NK-92 treated with Interleukin-12 subunit alpha and Interleukin-12 subunit beta, amount 100 ng/mL, for 24 hours (cell line): Measurements from ENCODE around the gene TSSK2.

ENCODE experiments used
- DNase-seq: peaks from one replicate; lab custom pipeline; 2025; lab: John Stamatoyannopoulos, UW

Gene TSSK2

DNA sequence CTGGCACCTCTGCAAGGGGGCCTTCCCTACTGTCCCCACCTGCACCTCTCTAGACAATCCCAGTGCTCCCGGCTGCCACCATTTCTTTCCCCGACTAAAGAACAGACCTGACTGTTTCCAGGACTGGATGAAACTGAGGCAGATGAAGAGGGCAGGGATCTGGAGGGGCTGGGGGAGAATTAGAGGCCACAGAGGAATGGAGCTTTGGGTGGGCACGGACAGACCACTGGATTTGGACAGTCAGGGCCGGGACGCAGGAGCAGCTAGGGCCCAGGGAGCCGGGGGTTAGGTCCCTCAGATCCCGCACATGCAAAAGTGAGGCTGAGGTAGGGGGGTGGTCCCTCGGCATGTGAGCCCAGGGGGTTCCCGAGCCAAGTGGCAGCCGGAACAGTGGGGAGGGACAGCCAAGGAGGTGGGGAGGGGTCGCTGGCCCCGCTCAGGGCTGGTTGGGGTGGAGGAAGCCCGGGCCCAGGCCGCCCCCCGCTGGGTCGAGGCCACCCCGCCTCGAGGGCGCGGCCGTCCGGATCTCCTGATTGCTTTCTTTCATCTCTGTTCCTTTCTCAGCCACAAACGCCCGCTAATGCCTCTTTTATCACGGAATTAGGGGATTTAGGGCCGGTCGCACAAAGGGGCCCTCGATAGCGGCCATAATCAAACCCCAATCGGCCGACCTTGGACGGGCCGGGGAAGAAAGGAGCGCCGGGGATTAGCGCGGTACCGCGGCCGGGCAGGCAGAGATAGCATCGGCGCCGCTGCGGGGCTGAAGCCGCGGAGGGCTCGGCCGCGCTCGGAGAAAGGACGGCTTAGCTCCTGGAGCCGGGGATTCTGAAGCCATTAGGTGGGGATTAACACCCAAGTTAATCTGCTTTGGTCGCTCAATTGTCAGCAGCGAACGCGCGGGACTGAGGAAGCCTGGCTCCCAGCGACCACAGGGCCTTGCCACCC, 38.2 kb downstream of the TSSK2 start:
- no peak for DNase-seq

- no peak for DNase-seq
These were observed 38.8 kb downstream of the TSSK2 start for GRCh38 chr22:19169947-19170318.

- no peak for DNase-seq
These were observed 41.3 kb downstream of the TSSK2 start for GRCh38 chr22:19172213-19173046.

GRCh38 chr22:19173047-19174035, 42.2 kb downstream of the TSSK2 start:
- no peak for DNase-seq

- no peak for DNase-seq
These were observed 43.3 kb downstream of the TSSK2 start for GRCh38 chr22:19174106-19175025.

DNA sequence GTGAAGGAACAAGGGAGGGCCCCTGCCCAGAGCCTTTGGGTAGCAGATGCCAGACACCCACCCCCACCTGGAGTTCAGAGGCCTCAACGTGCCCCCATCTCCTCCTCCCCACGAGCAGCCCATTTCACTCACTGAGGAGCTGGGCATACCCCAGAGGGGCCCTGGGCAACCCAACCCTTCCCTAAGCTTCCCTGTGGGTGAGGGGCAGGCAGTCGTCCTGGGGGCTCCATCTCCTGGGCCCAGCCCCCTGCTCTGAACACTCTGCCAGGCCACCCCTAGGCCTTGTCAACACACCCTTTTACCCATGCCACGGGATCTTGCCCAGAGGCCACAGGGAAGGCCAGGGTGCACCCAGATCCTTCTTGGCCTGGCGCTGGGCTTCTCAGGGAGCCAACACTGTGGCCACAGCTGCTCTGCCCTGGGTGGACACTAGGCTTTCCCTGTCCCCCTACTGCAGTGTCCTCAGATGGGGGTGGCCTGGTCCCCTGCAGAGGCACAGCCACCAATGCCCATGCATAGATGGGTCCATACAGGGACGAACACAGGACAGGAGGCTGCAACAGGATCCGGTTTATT, 44.0 kb downstream of the TSSK2 start:
- DNase-seq, result no peak

GRCh38 chr22:19175602-19176174, 44.6 kb downstream of the TSSK2 start:
- no peak for DNase-seq

DNA sequence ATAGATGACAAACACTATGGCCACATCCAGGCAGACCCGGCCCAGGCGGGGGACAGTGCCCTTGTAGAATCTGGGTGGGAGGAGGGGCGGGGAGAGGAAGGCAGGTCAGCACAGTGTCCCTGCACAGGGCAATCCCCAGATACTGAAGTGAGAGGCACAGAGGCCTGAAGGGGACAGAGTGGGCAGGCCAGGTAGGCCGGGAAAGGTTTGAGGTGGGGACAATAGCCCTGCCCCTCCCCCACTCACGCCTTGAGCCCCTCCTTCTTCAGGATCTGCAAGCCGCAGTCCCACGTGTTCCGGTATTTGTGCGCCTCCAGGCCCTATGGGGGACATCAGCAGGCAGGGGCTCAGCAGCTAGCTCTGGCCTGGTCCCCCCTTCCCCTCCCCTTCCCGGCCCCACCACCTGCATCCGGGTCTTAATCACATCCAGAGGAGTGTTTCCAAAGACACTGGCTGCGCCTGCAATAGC, 45.1 kb downstream of the TSSK2 start:
- DNase-seq, result no peak

- DNase-seq, result no peak
These were observed 45.6 kb downstream of the TSSK2 start for GRCh38 chr22:19176732-19177131.

GRCh38 chr22:19177164-19178064, 46.3 kb downstream of the TSSK2 start:
- DNase-seq, result no peak

GRCh38 chr22:19178065-19178656, 47.1 kb downstream of the TSSK2 start:
- no peak for DNase-seq

DNA sequence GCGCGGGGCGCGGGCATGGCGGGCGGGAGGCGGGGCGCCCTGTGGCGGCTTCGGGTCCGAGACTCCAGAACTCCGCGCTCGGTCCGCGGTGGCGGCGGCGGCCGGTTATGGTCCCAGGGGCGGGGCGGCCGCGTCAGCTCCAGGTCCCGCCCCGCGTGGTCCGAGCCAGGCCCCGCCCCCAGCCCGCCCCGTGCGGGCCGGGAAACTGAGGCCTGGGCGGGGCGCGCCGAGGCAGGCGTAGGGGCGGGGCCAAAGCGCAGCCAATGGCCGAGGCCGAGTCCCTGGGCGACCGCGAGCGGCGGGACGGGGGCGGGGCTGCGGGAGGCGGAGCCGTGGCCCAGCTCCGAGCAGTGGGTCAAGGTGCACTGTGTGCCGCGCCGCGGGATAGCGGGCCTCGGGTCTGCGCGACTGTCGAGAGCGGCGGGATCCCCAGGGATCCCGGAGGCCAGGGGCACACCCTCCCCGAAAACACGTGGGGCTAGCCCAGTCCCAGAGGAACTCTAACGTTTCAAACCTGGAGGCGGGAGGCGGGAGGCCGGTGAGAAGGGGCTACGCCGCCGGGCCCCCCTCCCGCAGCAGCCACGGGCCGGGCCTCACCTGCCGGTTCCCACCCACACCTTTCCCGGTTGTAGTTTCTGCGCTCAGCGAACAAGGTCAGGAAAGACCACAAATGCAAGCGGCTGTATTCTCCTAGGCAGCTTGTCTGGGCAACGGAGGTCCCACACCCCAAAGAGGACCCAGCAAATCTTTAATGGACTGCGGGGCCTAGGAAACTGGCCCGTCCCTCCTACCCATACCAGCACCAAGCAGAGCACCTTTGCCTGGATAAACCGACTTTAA, 47.8 kb downstream of the TSSK2 start, which contains the start of gene SLC25A1:
SLC25A1 (minus strand) TSS at position 80 of the 840 bp plus-strand sequence; CDS start at position 17, 63 bp downstream.
- peak; percentile 69 for DNase-seq

DNA sequence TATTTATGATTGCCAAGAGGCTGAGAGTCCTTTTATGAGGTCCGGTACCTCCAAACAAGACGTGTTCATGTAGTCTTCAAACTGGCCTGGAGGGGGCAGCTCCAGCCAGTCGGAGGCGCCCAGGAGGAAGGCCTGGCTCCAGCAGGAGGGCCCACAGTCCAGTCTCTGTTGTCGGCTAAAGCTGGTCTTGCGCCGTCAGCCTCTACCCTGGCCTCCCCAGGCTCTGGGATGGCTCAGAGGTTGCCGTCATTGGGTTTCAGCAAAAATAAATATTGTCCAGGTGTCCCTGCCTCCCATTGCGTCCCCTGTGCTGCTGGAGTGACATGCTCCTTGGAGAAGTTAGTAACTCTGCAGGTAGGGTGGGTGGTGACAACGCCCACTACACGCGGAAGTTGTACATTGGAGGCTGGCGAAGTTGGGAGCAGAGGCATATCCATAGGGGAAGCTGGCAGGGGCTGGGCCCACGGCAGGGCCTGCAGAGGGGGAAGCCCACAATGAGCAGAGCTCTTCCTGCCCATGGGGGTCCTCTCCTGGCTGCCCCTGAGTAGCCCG, 48.5 kb downstream of the TSSK2 start:
- no peak for DNase-seq

- no peak for DNase-seq
These were observed 49.1 kb downstream of the TSSK2 start for GRCh38 chr22:19180234-19180633.

DNA sequence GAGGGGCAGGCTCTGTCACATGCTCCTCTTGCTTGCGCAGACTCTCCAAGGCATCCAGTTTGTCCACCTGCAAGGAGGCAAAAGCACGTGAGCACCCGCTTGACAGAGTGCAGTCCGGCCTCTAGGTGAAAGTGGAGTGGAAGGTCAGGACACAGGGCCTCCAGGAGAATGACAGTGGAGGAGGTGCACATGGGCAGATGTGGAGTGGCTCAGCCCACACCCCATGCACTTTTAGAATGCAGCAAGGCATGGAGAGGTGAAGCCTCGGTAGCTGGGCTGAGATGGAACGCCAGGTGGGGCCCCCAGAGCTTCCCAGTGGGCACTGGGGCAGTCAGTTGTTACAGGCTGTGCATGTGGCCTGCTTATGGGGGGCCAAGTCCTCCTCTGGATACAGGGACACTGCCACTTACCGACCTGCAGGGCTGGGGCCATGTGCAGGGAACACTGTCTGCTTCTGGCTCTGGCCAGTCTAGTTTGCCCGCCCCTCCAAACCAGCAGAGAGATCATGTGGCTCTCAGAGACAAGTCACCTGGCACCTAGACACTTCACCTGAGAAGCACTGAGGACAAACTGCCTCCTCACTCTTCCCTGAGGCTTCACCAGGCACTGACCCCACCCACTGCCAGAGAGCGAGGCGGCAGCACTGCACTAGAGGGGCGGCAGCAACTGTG, 49.8 kb downstream of the TSSK2 start:
- no peak for DNase-seq

GRCh38 chr22:19181786-19182471, 50.8 kb downstream of the TSSK2 start:
- no peak for DNase-seq
